Measurements from ENCODE around the gene VAMP7.

VAMP7 gene

GRCh38 chrX:155953055-155953454 is 71.9 kb downstream of the VAMP7 start:
- H3K36me3 ChIP-seq (ENCODE audit: control insufficient read depth in 4 of 4, insufficient read depth in 4 of 4, low read length in 3 of 4), result no peaks in the 10 kb centered on the region
- H3K9me3 ChIP-seq (ENCODE audit: control extremely low read depth in 1 of 5, control insufficient read depth in 4 of 5, insufficient read depth in 2 of 5, low read depth in 1 of 5, low read length in 4 of 5), result peaks cover 0 to 2% (median 0%) of the 10 kb centered on the region in 5 experiments
- ChIA-PET POLR2A (no interaction called here), CTCF (no interaction called here)
- no peak overlapping the region for H3K27ac ChIP-seq (ENCODE audit: insufficient read depth in 1 of 2, low read depth in 1 of 2, low read length in 2 of 2, poor library complexity in 1 of 2, severe bottlenecking in 2 of 2)
- no peak overlapping the region for H3K4me3 ChIP-seq (ENCODE audit: control insufficient read depth in 1 of 7, extremely low read depth in 1 of 7, insufficient read depth in 4 of 7, low read depth in 2 of 7, low read length in 6 of 7)
- no peak for DNase-seq
- peaks cover 0 to 6% (median 0%) of the 10 kb centered on the region in 5 experiments for H3K27me3 ChIP-seq (replicated peaks in 2 of 5; ENCODE audit: control insufficient read depth in 4 of 5, insufficient read depth in 5 of 5, low read length in 4 of 5)
- 90% methylated on average over 3 of the region's 3 CpGs for WGBS (ENCODE audit: insufficient coverage)
- H3K4me1 ChIP-seq (ENCODE audit: control extremely low read depth in 1 of 4, control insufficient read depth in 4 of 4, insufficient read depth in 4 of 4, low read length in 3 of 4), result peaks cover 0 to 3% (median 0%) of the 10 kb centered on the region in 4 experiments

GRCh38 chrX:155954793-155955192 is 73.6 kb downstream of the VAMP7 start:
- peaks cover 0 to 6% (median 0%) of the 10 kb centered on the region in 5 experiments for H3K27me3 ChIP-seq (replicated peaks in 2 of 5; ENCODE audit: control insufficient read depth in 4 of 5, insufficient read depth in 5 of 5, low read length in 4 of 5)
- H3K4me3 ChIP-seq (ENCODE audit: control insufficient read depth in 1 of 7, extremely low read depth in 1 of 7, insufficient read depth in 4 of 7, low read depth in 2 of 7, low read length in 6 of 7), result no peak overlapping the region
- H3K27ac ChIP-seq (ENCODE audit: insufficient read depth in 1 of 2, low read depth in 1 of 2, low read length in 2 of 2, poor library complexity in 1 of 2, severe bottlenecking in 2 of 2), result no peak overlapping the region
- CTCF ChIA-PET, result no interaction called here
- H3K36me3 ChIP-seq (ENCODE audit: control insufficient read depth in 4 of 4, insufficient read depth in 4 of 4, low read length in 3 of 4), result no peaks in the 10 kb centered on the region
- H3K4me1 ChIP-seq (ENCODE audit: control extremely low read depth in 1 of 4, control insufficient read depth in 4 of 4, insufficient read depth in 4 of 4, low read length in 3 of 4), result peaks cover 0 to 3% (median 0%) of the 10 kb centered on the region in 4 experiments
- WGBS (ENCODE audit: insufficient coverage), result no CpG with 5 or more reads among the region's 1 CpG
- POLR2A ChIA-PET, result no interaction called here
- DNase-seq, result no peak
- peaks cover 0 to 2% (median 0%) of the 10 kb centered on the region in 5 experiments for H3K9me3 ChIP-seq (ENCODE audit: control extremely low read depth in 1 of 5, control insufficient read depth in 4 of 5, insufficient read depth in 2 of 5, low read depth in 1 of 5, low read length in 4 of 5)

GRCh38 chrX:155956099-155956498 is 75.0 kb downstream of the VAMP7 start:
- ChIA-PET POLR2A (no interaction called here), CTCF (no interaction called here)
- no peaks in the 10 kb centered on the region for H3K9me3 ChIP-seq (ENCODE audit: control extremely low read depth in 1 of 5, control insufficient read depth in 4 of 5, insufficient read depth in 2 of 5, low read depth in 1 of 5, low read length in 4 of 5)
- peaks cover 0 to 3% (median 0%) of the 10 kb centered on the region in 4 experiments for H3K4me1 ChIP-seq (ENCODE audit: control extremely low read depth in 1 of 4, control insufficient read depth in 4 of 4, insufficient read depth in 4 of 4, low read length in 3 of 4)
- no peaks in the 10 kb centered on the region for H3K36me3 ChIP-seq (ENCODE audit: control insufficient read depth in 4 of 4, insufficient read depth in 4 of 4, low read length in 3 of 4)
- peaks cover 0 to 6% (median 0%) of the 10 kb centered on the region in 5 experiments for H3K27me3 ChIP-seq (replicated peaks in 2 of 5; ENCODE audit: control insufficient read depth in 4 of 5, insufficient read depth in 5 of 5, low read length in 4 of 5)
- 94% methylated on average over 9 of the region's 9 CpGs for WGBS (ENCODE audit: insufficient coverage)
- H3K27ac ChIP-seq (ENCODE audit: insufficient read depth in 1 of 2, low read depth in 1 of 2, low read length in 2 of 2, poor library complexity in 1 of 2, severe bottlenecking in 2 of 2), result no peak overlapping the region
- H3K4me3 ChIP-seq (ENCODE audit: control insufficient read depth in 1 of 7, extremely low read depth in 1 of 7, insufficient read depth in 4 of 7, low read depth in 2 of 7, low read length in 6 of 7), result no peak overlapping the region
- DNase-seq, result no peak

- Histone ChIP-seq H3K4me3 (ENCODE audit: control insufficient read depth in 1 of 7, extremely low read depth in 1 of 7, insufficient read depth in 4 of 7, low read depth in 2 of 7, low read length in 6 of 7) (no peak overlapping the region), H3K9me3 (ENCODE audit: control extremely low read depth in 1 of 5, control insufficient read depth in 4 of 5, insufficient read depth in 2 of 5, low read depth in 1 of 5, low read length in 4 of 5) (no peaks in the 10 kb centered on the region), H3K27me3 (replicated peaks in 2 of 5; ENCODE audit: control insufficient read depth in 4 of 5, insufficient read depth in 5 of 5, low read length in 4 of 5) (peaks cover 0 to 3% (median 0%) of the 10 kb centered on the region in 5 experiments), H3K27ac (ENCODE audit: insufficient read depth in 1 of 2, low read depth in 1 of 2, low read length in 2 of 2, poor library complexity in 1 of 2, severe bottlenecking in 2 of 2) (no peak overlapping the region), H3K36me3 (ENCODE audit: control insufficient read depth in 4 of 4, insufficient read depth in 4 of 4, low read length in 3 of 4) (no peaks in the 10 kb centered on the region), H3K4me1 (ENCODE audit: control extremely low read depth in 1 of 4, control insufficient read depth in 4 of 4, insufficient read depth in 4 of 4, low read length in 3 of 4) (peaks cover 0 to 3% (median 0%) of the 10 kb centered on the region in 4 experiments)
- whole genome bisulfite sequencing (ENCODE audit: insufficient coverage), result 88% methylated on average over 2 of the region's 3 CpGs
- CTCF ChIA-PET, result no interaction called here
- POLR2A ChIA-PET, result no interaction called here
- no peak for DNase-seq
These were observed 75.5 kb downstream of the VAMP7 start for GRCh38 chrX:155956649-155957048.

GRCh38 chrX:155957843-155958242 is 76.7 kb downstream of the VAMP7 start:
- WGBS (ENCODE audit: insufficient coverage), result 53% methylated on average over 4 of the region's 7 CpGs
- POLR2A ChIA-PET, result no interaction called here

GRCh38 chrX:155959018-155959587 is 78.0 kb downstream of the VAMP7 start:
- no peak overlapping the region for H3K4me3 ChIP-seq (ENCODE audit: control insufficient read depth in 1 of 7, extremely low read depth in 1 of 7, insufficient read depth in 4 of 7, low read depth in 2 of 7, low read length in 6 of 7)
- WGBS (ENCODE audit: insufficient coverage), result 85% methylated on average over 5 of the region's 5 CpGs
- H3K9me3 ChIP-seq (ENCODE audit: control extremely low read depth in 1 of 5, control insufficient read depth in 4 of 5, insufficient read depth in 2 of 5, low read depth in 1 of 5, low read length in 4 of 5), result peaks cover 0 to 4% (median 2%) of the 10 kb centered on the region in 5 experiments
- ChIA-PET POLR2A (no interaction called here), CTCF (no interaction called here)
- H3K27ac ChIP-seq (ENCODE audit: insufficient read depth in 1 of 2, low read depth in 1 of 2, low read length in 2 of 2, poor library complexity in 1 of 2, severe bottlenecking in 2 of 2), result no peak overlapping the region
- peaks cover 0 to 3% (median 0%) of the 10 kb centered on the region in 4 experiments for H3K4me1 ChIP-seq (ENCODE audit: control extremely low read depth in 1 of 4, control insufficient read depth in 4 of 4, insufficient read depth in 4 of 4, low read length in 3 of 4)
- H3K27me3 ChIP-seq (replicated peaks in 2 of 5; ENCODE audit: control insufficient read depth in 4 of 5, insufficient read depth in 5 of 5, low read length in 4 of 5), result peaks cover 0 to 10% (median 0%) of the 10 kb centered on the region in 5 experiments
- DNase-seq, result no peak
- H3K36me3 ChIP-seq (ENCODE audit: control insufficient read depth in 4 of 4, insufficient read depth in 4 of 4, low read length in 3 of 4), result no peaks in the 10 kb centered on the region

More at GRCh38 chrX:155957843-155958242, 76.7 kb downstream of the VAMP7 start:
- Histone ChIP-seq H3K27me3 (replicated peaks in 2 of 5; ENCODE audit: control insufficient read depth in 4 of 5, insufficient read depth in 5 of 5, low read length in 4 of 5) (peaks cover 0 to 4% (median 0%) of the 10 kb centered on the region in 5 experiments), H3K36me3 (ENCODE audit: control insufficient read depth in 4 of 4, insufficient read depth in 4 of 4, low read length in 3 of 4) (no peaks in the 10 kb centered on the region), H3K27ac (ENCODE audit: insufficient read depth in 1 of 2, low read depth in 1 of 2, low read length in 2 of 2, poor library complexity in 1 of 2, severe bottlenecking in 2 of 2) (no peak overlapping the region), H3K4me1 (ENCODE audit: control extremely low read depth in 1 of 4, control insufficient read depth in 4 of 4, insufficient read depth in 4 of 4, low read length in 3 of 4) (peaks cover 0 to 3% (median 0%) of the 10 kb centered on the region in 4 experiments), H3K9me3 (ENCODE audit: control extremely low read depth in 1 of 5, control insufficient read depth in 4 of 5, insufficient read depth in 2 of 5, low read depth in 1 of 5, low read length in 4 of 5) (no peaks in the 10 kb centered on the region), H3K4me3 (ENCODE audit: control insufficient read depth in 1 of 7, extremely low read depth in 1 of 7, insufficient read depth in 4 of 7, low read depth in 2 of 7, low read length in 6 of 7) (no peak overlapping the region)
- CTCF ChIA-PET, result no interaction called here
- no peak for DNase-seq

GRCh38 chrX:155962906-155963305 is 81.8 kb downstream of the VAMP7 start:
- ChIA-PET CTCF (no interaction called here), POLR2A (no interaction called here)
- DNase-seq, result no peak
- Histone ChIP-seq H3K4me3 (ENCODE audit: control insufficient read depth in 1 of 7, extremely low read depth in 1 of 7, insufficient read depth in 4 of 7, low read depth in 2 of 7, low read length in 6 of 7) (no peak overlapping the region), H3K27me3 (replicated peaks in 2 of 5; ENCODE audit: control insufficient read depth in 4 of 5, insufficient read depth in 5 of 5, low read length in 4 of 5) (peaks cover 0 to 7% (median 0%) of the 10 kb centered on the region in 5 experiments), H3K9me3 (ENCODE audit: control extremely low read depth in 1 of 5, control insufficient read depth in 4 of 5, insufficient read depth in 2 of 5, low read depth in 1 of 5, low read length in 4 of 5) (peaks cover 0 to 8% (median 2%) of the 10 kb centered on the region in 5 experiments), H3K27ac (ENCODE audit: insufficient read depth in 1 of 2, low read depth in 1 of 2, low read length in 2 of 2, poor library complexity in 1 of 2, severe bottlenecking in 2 of 2) (no peak overlapping the region), H3K36me3 (ENCODE audit: control insufficient read depth in 4 of 4, insufficient read depth in 4 of 4, low read length in 3 of 4) (no peaks in the 10 kb centered on the region), H3K4me1 (ENCODE audit: control extremely low read depth in 1 of 4, control insufficient read depth in 4 of 4, insufficient read depth in 4 of 4, low read length in 3 of 4) (no peaks in the 10 kb centered on the region)
- WGBS (ENCODE audit: insufficient coverage), result 63% methylated on average over 1 of the region's 1 CpG

All from common myeloid progenitor, CD34-positive (primary cell).